Hypothalamus (tissue), 51 donors: ENCODE results near the gene OR6Q1.

Experiments
- DNase-seq, 51 donors: peaks; one replicate each; lab custom pipeline; 2025; lab: John Stamatoyannopoulos, UW

The OR6Q1 gene

DNA sequence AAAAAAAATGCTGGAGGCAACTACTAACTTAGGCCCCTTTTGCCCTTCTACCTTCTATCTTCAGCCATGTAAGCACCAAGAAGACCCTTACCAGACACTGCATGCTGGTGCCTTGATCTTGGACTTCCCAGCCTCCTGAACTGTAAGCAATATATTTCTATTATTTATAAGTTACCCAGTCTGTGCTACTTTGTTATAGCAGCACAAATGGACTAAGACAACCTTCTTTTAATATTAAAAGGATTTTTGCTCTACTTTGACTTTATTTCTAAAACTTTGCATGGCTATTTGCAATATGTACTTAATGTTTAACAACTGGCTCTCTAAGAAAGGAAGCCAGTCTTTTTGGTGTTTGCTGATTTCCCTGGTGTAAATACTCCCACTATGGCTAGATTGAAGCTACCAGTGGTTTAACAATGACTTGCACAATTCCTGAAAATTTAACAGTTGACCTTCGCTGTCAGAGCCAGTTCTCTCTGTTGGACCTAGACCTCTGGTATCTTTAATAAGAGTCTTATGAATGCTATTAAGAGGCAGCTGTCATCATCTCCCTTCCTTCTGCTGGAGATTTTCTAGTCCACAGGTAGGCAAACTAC lies 25.2 kb downstream of the OR6Q1 start:
- DNase-seq, result no peak

GRCh38 chr11:58057481-58057880 lies 26.7 kb downstream of the OR6Q1 start:
- no peak for DNase-seq

DNA sequence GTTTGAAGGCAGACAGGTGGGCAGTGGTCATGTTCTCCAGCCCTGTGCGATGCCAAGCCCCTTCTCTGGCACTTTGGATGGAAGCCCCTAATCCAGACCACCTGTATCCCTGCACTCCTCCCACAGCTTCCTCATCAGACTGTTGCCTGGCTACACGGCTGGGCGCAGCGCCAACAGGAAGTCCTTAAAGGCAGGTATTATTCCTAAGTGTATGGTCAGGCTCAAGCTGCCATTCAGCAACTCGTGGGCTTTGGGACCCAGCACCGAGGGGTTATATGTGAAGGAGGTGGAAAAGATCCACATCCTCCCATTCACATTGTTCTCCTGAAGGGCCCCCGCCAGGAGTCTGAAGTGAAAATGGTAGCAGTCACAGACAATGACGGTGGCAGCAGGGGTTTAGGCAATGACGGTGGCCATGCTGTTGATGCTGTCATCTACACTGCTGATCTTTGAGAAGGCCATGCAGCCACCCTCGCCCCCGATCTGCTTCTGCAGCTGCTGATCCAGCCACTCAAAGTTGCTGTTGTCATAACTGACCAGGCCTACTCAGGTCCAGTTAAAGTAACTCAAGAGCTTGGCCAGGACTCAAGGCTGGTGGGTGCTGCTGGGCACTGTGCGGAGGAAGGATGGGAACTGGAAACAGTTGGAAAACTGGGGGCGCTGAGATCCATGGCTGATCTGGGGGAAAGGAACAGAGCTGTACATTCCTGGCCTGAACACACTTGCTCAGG lies 27.7 kb downstream of the OR6Q1 start:
- DNase-seq, result no peak

GRCh38 chr11:58059007-58059350 lies 28.2 kb downstream of the OR6Q1 start:
- DNase-seq, result no peak

- no peak for DNase-seq
These were observed 29.8 kb downstream of the OR6Q1 start for GRCh38 chr11:58060535-58060934.

- no peak for DNase-seq
These were observed 30.4 kb downstream of the OR6Q1 start for GRCh38 chr11:58060939-58061672.

GRCh38 chr11:58061813-58062212 lies 31.1 kb downstream of the OR6Q1 start:
- DNase-seq, result no peak

DNA sequence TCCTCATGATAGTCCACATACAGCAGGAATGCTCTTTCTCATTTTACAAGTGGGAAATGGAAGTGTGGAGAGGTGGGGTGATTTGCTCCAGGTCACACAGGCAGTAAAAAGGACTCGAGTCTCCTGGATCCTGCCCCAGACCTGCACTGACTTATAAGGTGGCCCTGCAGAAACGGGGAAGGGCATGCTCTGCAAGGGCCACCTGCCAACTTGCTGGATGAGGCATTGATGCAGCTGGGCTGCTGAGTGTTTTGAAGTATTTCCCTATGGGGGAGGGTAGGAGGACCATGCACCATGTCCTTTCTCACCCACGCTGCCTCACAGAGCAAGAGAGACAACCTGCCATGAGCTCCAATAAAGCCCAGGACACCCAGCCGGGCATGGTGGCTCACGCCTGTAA lies 36.9 kb downstream of the OR6Q1 start:
- DNase-seq, result no peak

- DNase-seq, result no peak
These were observed 37.9 kb downstream of the OR6Q1 start for GRCh38 chr11:58068655-58069054.

DNA sequence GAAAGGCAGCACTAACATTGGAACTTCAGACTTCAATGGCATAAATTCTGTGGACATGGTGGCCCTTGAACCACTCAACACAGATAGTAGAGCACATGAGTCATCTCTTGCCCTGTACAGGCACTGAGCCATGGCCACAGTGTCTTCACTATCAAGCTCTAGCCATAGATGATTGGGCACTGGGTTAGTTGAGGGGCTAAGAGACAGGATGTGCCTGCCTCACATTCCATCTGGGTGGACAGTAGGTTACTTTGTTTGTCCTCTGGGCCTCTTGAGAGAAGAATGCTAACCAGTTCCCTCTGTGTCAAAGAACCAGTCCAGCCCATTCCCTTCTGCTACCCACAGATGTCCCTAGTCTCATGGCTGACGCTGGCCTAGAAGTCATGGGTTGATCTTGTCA lies 39.8 kb downstream of the OR6Q1 start:
- no peak for DNase-seq

DNA sequence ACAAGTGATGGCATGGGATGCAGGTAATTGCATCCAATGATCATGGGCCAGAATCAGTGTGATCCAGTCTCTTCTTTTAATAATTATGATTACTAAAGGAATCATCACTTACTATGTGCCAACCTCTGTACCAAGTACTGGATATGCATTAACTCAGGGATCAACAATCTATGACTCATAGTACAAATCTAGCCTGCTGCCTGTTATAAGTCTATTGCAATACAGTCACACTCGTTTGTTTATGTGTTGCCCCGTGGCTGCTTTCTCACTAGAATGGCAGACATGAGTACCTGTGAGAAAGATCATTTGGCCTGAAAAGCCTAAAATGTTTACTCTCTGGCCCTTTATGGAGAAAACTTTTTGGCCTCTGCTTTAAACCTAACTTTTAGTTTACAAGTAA lies 45.0 kb downstream of the OR6Q1 start:
- no peak for DNase-seq
